AG04450 (cell line): ENCODE measurements around the gene TAS2R7. TPM values are rescaled to one million over a fixed set of nuclear protein-coding genes. Genes with fewer than 3 reads are reported as not detected.

Experiments used
- CTCF ChIA-PET: fragments of 300-600, 350-600 bp; formaldehyde crosslinking; extraction: SDS; loops from one replicate; lab custom pipeline; 2022; ENCODE audit warnings: antibody characterized with exemption, inconsistent platforms; lab: Charles Lee
- POLR2A ChIA-PET: fragments of 350-600 bp; formaldehyde crosslinking; extraction: SDS; loops from one replicate; lab custom pipeline; 2021; ENCODE audit warnings: antibody characterized with exemption, inconsistent platforms; lab: Yijun Ruan, JAX
- DNase-seq: peaks from one replicate; pipeline ENCODE4 v3.0.0-alpha.2; 2011; ENCODE audit warnings: low read depth, low spot score
- H3K27ac ChIP-seq: one replicate; pipeline ENCODE4 v1.5.1; 2012; ENCODE audit warnings: low read depth, low read length, control low read depth
- H3K27me3 ChIP-seq: one replicate; pipeline ENCODE4 v1.6.0; 2012; ENCODE audit warnings: low read length; ENCODE audit not compliant: control insufficient read depth, insufficient read depth
- H3K4me3 ChIP-seq: 2 replicates; pipeline ENCODE4 v1.5.1; 2011; ENCODE audit warnings: mild to moderate bottlenecking, low read depth, low read length, control low read depth
- H3K9me3 ChIP-seq: 2 replicates; pipeline ENCODE4 v1.5.1; 2012; ENCODE audit warnings: low read length; ENCODE audit not compliant: control insufficient read depth, insufficient read depth
- CTCF ChIP-seq: IDR thresholded peaks from 2 replicates; pipeline ENCODE4 v1.5.1; 2011; ENCODE audit warnings: low read depth, low read length, control low read depth, inconsistent platforms
- polyA plus RNA-seq: library from polyadenylated mRNA; depleted of rRNA; stranded (reverse); fragments of >200 nt; gene quantifications from 2 replicates; pipeline ENCODE4 v1.2.3, GENCODE V29; 2011

TAS2R7 gene
- polyA plus RNA-seq, 1 experiment, result not detected

GRCh38 chr12:10842862-10843261, 40.4 kb upstream of the TAS2R7 start:
- ChIA-PET CTCF (no interaction called here), POLR2A (no interaction called here)
- no peaks in the 10 kb centered on the region for H3K9me3 ChIP-seq
- H3K27me3 ChIP-seq, result no peaks in the 10 kb centered on the region
- H3K27ac ChIP-seq, result no peak overlapping the region
- no peak for DNase-seq
- no peak overlapping the region for H3K4me3 ChIP-seq
- no peak for TF ChIP-seq CTCF

- CTCF ChIA-PET, result interaction anchor here (1.6 kb wide), 1 partner anchor 603 kb away, joined by 3 read pairs; no protein-coding TSS in a partner anchor
- Histone ChIP-seq H3K9me3 (no peaks in the 10 kb centered on the region), H3K27ac (no peak overlapping the region), H3K4me3 (no peak overlapping the region), H3K27me3 (no peaks in the 10 kb centered on the region)
- DNase-seq, result no peak
- TF ChIP-seq CTCF, result no peak
- POLR2A ChIA-PET, result no interaction called here
Measured at GRCh38 chr12:10838461-10838860, 36.0 kb upstream of the TAS2R7 start.

- TF ChIP-seq CTCF, result no peak
- H3K27ac ChIP-seq, result no peak overlapping the region
- no peaks in the 10 kb centered on the region for H3K9me3 ChIP-seq
- H3K27me3 ChIP-seq, result no peaks in the 10 kb centered on the region
- CTCF ChIA-PET, result no interaction called here
- H3K4me3 ChIP-seq, result no peak overlapping the region
- POLR2A ChIA-PET, result no interaction called here
- no peak for DNase-seq
Measured at GRCh38 chr12:10829994-10830393, 27.6 kb upstream of the TAS2R7 start.

- no peak for TF ChIP-seq CTCF
- H3K9me3 ChIP-seq, result no peaks in the 10 kb centered on the region
- no peak for DNase-seq
- ChIA-PET CTCF (no interaction called here), POLR2A (no interaction called here)
- no peaks in the 10 kb centered on the region for H3K27me3 ChIP-seq
- H3K4me3 ChIP-seq, result no peak within 1 kb of the TSS
- H3K27ac ChIP-seq, result no peak within 1 kb of the TSS
Measured at GRCh38 chr12:10826258-10826657, 23.8 kb upstream of the TAS2R7 start, which contains the start of gene TAS2R10. Gene TAS2R10 (minus strand): TSS chr12:10826358. CDS start chr12:10826269, 89 bp downstream.

GRCh38 chr12:10824957-10825356, 22.5 kb upstream of the TAS2R7 start:
- Histone ChIP-seq H3K27me3 (no peaks in the 10 kb centered on the region), H3K27ac (no peak overlapping the region), H3K9me3 (no peaks in the 10 kb centered on the region), H3K4me3 (no peak overlapping the region)
- no peak for TF ChIP-seq CTCF
- ChIA-PET CTCF (no interaction called here), POLR2A (no interaction called here)
- DNase-seq, result no peak
